OCI-LY7 (cell line): Measurements from ENCODE around the gene LRFN2. TPM values are rescaled to one million over a fixed set of nuclear protein-coding genes. Genes with fewer than 3 reads are reported as not detected.

ENCODE experiments used
- BruUV-seq: library from RNA; stranded (reverse); fragments of 400-500 nt; replicated peaks from 2 replicates; lab custom pipeline; 2021; lab: Mats Ljungman, UMichigan
- CTCF ChIA-PET: fragments of 300-600 bp; sonication (Branson Sonifier 250); formaldehyde crosslinking; loops from one replicate; lab custom pipeline; 2022; ENCODE audit warnings: antibody characterized with exemption; ENCODE audit not compliant: unreplicated experiment; lab: Charles Lee
- POLR2A ChIA-PET: fragments of 300-600 bp; sonication (Branson Sonifier 250); formaldehyde crosslinking; loops from one replicate; lab custom pipeline; 2022; ENCODE audit warnings: antibody characterized with exemption; lab: Charles Lee
- DNase-seq: peaks from one replicate; pipeline ENCODE4 v3.0.0-alpha.2; 2015; ENCODE audit warnings: low spot score
- H2AFZ ChIP-seq: fragments of 200-600 bp; sonication (generic), shearing (Covaris generic); 2 replicates; pipeline ENCODE4 v1.6.1; 2014; ENCODE audit warnings: mild to moderate bottlenecking, antibody characterized with exemption, low read length, moderate library complexity
- H3K27ac ChIP-seq: fragments of 200-600 bp; sonication (generic); 2 replicates; pipeline ENCODE4 v1.5.1; 2014; ENCODE audit warnings: mixed run types, low read depth, mild to moderate bottlenecking, moderate library complexity, low read length, inconsistent platforms; ENCODE audit not compliant: poor library complexity, severe bottlenecking
- H3K36me3 ChIP-seq: fragments of 200-600 bp; sonication (generic); 2 replicates; pipeline ENCODE4 v1.6.1; 2014; ENCODE audit warnings: mild to moderate bottlenecking, antibody characterized with exemption, low read length, moderate library complexity, mixed read lengths; ENCODE audit not compliant: insufficient read depth
- H3K4me1 ChIP-seq: fragments of 200-600 bp; sonication (generic); 2 replicates; pipeline ENCODE4 v1.5.1; 2014; ENCODE audit warnings: mild to moderate bottlenecking, low read length; ENCODE audit not compliant: insufficient read depth, poor library complexity, severe bottlenecking
- H3K4me2 ChIP-seq: fragments of 200-600 bp; sonication (generic); 2 replicates; pipeline ENCODE4 v1.6.1; 2014; ENCODE audit warnings: mild to moderate bottlenecking, low read length
- H3K4me3 ChIP-seq: fragments of 200-600 bp; sonication (generic); 2 replicates; pipeline ENCODE4 v1.5.1; 2014; ENCODE audit warnings: mild to moderate bottlenecking, low read depth, low read length; ENCODE audit not compliant: poor library complexity, severe bottlenecking
- H3K79me2 ChIP-seq: fragments of 200-600 bp; sonication (generic); 2 replicates; pipeline ENCODE4 v1.6.1; 2016; ENCODE audit warnings: low read depth, mild to moderate bottlenecking, low read length, moderate library complexity, mixed read lengths; ENCODE audit not compliant: insufficient read depth
- H3K9me2 ChIP-seq: fragments of 200-600 bp; sonication (generic); 2 replicates; pipeline ENCODE4 v1.6.1; 2016; ENCODE audit warnings: mild to moderate bottlenecking, low read length, mixed read lengths; ENCODE audit not compliant: insufficient read depth
- H3K9me3 ChIP-seq: fragments of 200-600 bp; sonication (generic); 2 replicates; pipeline ENCODE4 v1.6.1; 2014; ENCODE audit warnings: mild to moderate bottlenecking, mixed run types, low read length, mixed read lengths
- H4K20me1 ChIP-seq: fragments of 200-600 bp; sonication (generic); 2 replicates; pipeline ENCODE4 v1.6.1; 2014; ENCODE audit warnings: mild to moderate bottlenecking, antibody characterized with exemption, low read length, moderate library complexity, mixed read lengths; ENCODE audit not compliant: insufficient read depth
- EZH2phosphoT487 ChIP-seq: fragments of 200-600 bp; sonication (generic); IDR thresholded peaks from 2 replicates; pipeline ENCODE4 v1.6.1; 2018; ENCODE audit warnings: low read depth, borderline replicate concordance, mild to moderate bottlenecking, mixed run types, antibody characterized with exemption, low read length, moderate library complexity, mixed read lengths
- intact Hi-C: fragments of 100-400 bp; cut with micrococcal nuclease; formaldehyde crosslinking; loops from one replicate; pipeline ENCODE4 v1.10.0; 2022; ENCODE audit not compliant: unreplicated experiment
- total RNA-seq, 2 experiments: library from RNA; depleted of rRNA in 1 of 2; stranded (reverse); fragments of >200 nt in 1 of 2; shearing (Covaris generic) in 1 of 2; gene quantifications; 2 replicates each; pipeline ENCODE4 v1.2.3, GENCODE V29; 2014 to 2022
- TF ChIP-seq, protein P1 (sequence below): fragments of 200-600 bp; sonication (generic); conservative IDR thresholded peaks from 2 replicates; pipeline ENCODE4 v1.5.1; 2014; ENCODE audit warnings: mild to moderate bottlenecking, antibody characterized with exemption, low read length, moderate library complexity, mixed read lengths

Gene LRFN2
- total RNA-seq, 2 experiments from 2014 or later, result not detected

DNA sequence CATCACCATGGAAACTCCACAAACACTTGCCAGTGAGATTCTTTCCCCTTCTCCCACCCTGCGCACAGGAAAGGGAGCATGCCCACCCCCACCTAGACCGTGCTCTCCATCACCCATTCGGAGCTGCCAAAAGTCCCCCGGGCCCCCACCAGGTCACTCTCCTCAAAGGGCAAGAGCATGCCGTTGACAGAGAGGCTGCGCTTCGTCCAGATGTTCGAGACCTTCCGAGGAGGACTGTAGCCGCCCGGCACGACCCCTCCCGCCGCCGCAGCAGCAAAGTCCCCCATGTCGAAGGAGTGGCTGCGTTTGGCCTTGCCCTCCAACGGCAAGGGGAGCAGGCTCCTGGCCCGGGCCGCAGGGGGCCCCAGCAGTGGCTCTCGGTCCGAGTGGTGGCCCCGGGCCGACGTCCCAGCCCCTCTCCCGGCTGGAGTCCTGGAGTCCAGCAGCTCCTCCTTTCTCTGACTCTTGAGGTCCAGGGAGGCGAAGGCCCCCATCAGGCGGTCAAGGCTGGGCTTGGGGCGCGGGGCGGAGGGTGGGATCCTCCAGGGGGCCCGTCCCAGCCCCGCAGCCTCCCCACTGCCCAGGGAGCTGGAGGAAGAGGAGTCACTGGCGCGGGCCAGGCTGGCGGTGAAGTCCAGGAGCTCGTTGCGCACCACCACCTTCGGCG, 195.2 kb downstream of the LRFN2 start:
- Histone ChIP-seq H3K9me2 (no peaks in the 10 kb centered on the region), H3K79me2 (no peaks in the 10 kb centered on the region), H3K9me3 (no peaks in the 10 kb centered on the region), H3K27ac (no peak overlapping the region), H3K4me2 (no peak overlapping the region), H3K4me1 (no peaks in the 10 kb centered on the region), H3K4me3 (no peak overlapping the region), H3K36me3 (no peaks in the 10 kb centered on the region), H4K20me1 (no peaks in the 10 kb centered on the region), H2AFZ (no peak overlapping the region)
- ChIA-PET POLR2A (no interaction called here), CTCF (no interaction called here)
- BruUV-seq, result no TSS peak
- intact Hi-C loops, result no loop called here
- no peak for DNase-seq
- TF ChIP-seq EZH2phosphoT487, result no peak
- TF ChIP-seq, protein P1, sequence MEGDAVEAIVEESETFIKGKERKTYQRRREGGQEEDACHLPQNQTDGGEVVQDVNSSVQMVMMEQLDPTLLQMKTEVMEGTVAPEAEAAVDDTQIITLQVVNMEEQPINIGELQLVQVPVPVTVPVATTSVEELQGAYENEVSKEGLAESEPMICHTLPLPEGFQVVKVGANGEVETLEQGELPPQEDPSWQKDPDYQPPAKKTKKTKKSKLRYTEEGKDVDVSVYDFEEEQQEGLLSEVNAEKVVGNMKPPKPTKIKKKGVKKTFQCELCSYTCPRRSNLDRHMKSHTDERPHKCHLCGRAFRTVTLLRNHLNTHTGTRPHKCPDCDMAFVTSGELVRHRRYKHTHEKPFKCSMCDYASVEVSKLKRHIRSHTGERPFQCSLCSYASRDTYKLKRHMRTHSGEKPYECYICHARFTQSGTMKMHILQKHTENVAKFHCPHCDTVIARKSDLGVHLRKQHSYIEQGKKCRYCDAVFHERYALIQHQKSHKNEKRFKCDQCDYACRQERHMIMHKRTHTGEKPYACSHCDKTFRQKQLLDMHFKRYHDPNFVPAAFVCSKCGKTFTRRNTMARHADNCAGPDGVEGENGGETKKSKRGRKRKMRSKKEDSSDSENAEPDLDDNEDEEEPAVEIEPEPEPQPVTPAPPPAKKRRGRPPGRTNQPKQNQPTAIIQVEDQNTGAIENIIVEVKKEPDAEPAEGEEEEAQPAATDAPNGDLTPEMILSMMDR, result no peak

- no peak overlapping the region for H2AFZ ChIP-seq
- no peak overlapping the region for H3K27ac ChIP-seq
- DNase-seq, result no peak
- H3K79me2 ChIP-seq, result no peaks in the 10 kb centered on the region
- H4K20me1 ChIP-seq, result no peaks in the 10 kb centered on the region
- H3K4me2 ChIP-seq, result no peak overlapping the region
- no peaks in the 10 kb centered on the region for H3K9me3 ChIP-seq
- H3K4me1 ChIP-seq, result no peaks in the 10 kb centered on the region
- no peaks in the 10 kb centered on the region for H3K36me3 ChIP-seq
- H3K4me3 ChIP-seq, result no peak overlapping the region
- intact Hi-C loops, result no loop called here
- ChIA-PET POLR2A (no interaction called here), CTCF (no interaction called here)
- no peak for TF ChIP-seq EZH2phosphoT487
- TF ChIP-seq, protein P1, result no peak
- no TSS peak for BruUV-seq
- H3K9me2 ChIP-seq, result no peaks in the 10 kb centered on the region
Observed at GRCh38 chr6:40391086-40391485, 196.1 kb downstream of the LRFN2 start.

GRCh38 chr6:40390144-40390800, 196.9 kb downstream of the LRFN2 start:
- Histone ChIP-seq H3K4me3 (no peak overlapping the region), H2AFZ (no peak overlapping the region), H3K9me2 (no peaks in the 10 kb centered on the region), H3K27ac (no peak overlapping the region), H3K9me3 (no peaks in the 10 kb centered on the region), H3K4me1 (no peaks in the 10 kb centered on the region), H3K4me2 (no peak overlapping the region), H3K36me3 (no peaks in the 10 kb centered on the region), H4K20me1 (no peaks in the 10 kb centered on the region), H3K79me2 (no peaks in the 10 kb centered on the region)
- BruUV-seq, result no TSS peak
- ChIA-PET CTCF (no interaction called here), POLR2A (no interaction called here)
- TF ChIP-seq EZH2phosphoT487, result no peak
- TF ChIP-seq, protein P1, result no peak
- DNase-seq, result no peak
- intact Hi-C loops, result no loop called here
